ENCODE measurements around the gene RPL41. TPM values are rescaled to one million over a fixed set of nuclear protein-coding genes. Genes with fewer than 3 reads are reported as not detected.

RPL41 gene
- total RNA-seq, 1 donor from 2014 or later = 5,829 TPM

- H3K4me1 Mint-ChIP-seq = peaks cover 10% of the 10 kb centered on the region
- H3K27ac Mint-ChIP-seq = no peak overlapping the region
- intact Hi-C loops (cut with micrococcal nuclease) = no loop called here
- H3K4me3 Mint-ChIP-seq = no peak overlapping the region
- no peak for DNase-seq
- ATAC-seq (ENCODE audit: low read depth) = no peak
- H3K27me3 Mint-ChIP-seq = peaks cover 22% of the 10 kb centered on the region
- CTCF ChIA-PET = no interaction called here
- TF ChIP-seq, protein P1, sequence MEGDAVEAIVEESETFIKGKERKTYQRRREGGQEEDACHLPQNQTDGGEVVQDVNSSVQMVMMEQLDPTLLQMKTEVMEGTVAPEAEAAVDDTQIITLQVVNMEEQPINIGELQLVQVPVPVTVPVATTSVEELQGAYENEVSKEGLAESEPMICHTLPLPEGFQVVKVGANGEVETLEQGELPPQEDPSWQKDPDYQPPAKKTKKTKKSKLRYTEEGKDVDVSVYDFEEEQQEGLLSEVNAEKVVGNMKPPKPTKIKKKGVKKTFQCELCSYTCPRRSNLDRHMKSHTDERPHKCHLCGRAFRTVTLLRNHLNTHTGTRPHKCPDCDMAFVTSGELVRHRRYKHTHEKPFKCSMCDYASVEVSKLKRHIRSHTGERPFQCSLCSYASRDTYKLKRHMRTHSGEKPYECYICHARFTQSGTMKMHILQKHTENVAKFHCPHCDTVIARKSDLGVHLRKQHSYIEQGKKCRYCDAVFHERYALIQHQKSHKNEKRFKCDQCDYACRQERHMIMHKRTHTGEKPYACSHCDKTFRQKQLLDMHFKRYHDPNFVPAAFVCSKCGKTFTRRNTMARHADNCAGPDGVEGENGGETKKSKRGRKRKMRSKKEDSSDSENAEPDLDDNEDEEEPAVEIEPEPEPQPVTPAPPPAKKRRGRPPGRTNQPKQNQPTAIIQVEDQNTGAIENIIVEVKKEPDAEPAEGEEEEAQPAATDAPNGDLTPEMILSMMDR (IDR thresholded peaks at IDR 0.05) = no peak
- no peaks in the 10 kb centered on the region for H3K36me3 Mint-ChIP-seq (ENCODE audit: low read depth)
- H3K9me3 Mint-ChIP-seq = no peaks in the 10 kb centered on the region
- POLR2A ChIA-PET = no interaction called here
Observed at GRCh38 chr12:56082382-56082781, 34.1 kb upstream of the RPL41 start.

GRCh38 chr12:56082967-56083366 lies 33.5 kb upstream of the RPL41 start:
- intact Hi-C loops (cut with micrococcal nuclease) = no loop called here
- peaks cover 10% of the 10 kb centered on the region for H3K4me1 Mint-ChIP-seq
- ATAC-seq (ENCODE audit: low read depth) (no peak), DNase-seq (no peak)
- no peak overlapping the region for H3K27ac Mint-ChIP-seq
- POLR2A ChIA-PET = no interaction called here
- peaks cover 22% of the 10 kb centered on the region for H3K27me3 Mint-ChIP-seq
- H3K4me3 Mint-ChIP-seq = no peak overlapping the region
- H3K9me3 Mint-ChIP-seq = no peaks in the 10 kb centered on the region
- TF ChIP-seq, protein P1 (IDR thresholded peaks at IDR 0.05) = no peak
- CTCF ChIA-PET = no interaction called here
- H3K36me3 Mint-ChIP-seq (ENCODE audit: low read depth) = no peaks in the 10 kb centered on the region

DNA sequence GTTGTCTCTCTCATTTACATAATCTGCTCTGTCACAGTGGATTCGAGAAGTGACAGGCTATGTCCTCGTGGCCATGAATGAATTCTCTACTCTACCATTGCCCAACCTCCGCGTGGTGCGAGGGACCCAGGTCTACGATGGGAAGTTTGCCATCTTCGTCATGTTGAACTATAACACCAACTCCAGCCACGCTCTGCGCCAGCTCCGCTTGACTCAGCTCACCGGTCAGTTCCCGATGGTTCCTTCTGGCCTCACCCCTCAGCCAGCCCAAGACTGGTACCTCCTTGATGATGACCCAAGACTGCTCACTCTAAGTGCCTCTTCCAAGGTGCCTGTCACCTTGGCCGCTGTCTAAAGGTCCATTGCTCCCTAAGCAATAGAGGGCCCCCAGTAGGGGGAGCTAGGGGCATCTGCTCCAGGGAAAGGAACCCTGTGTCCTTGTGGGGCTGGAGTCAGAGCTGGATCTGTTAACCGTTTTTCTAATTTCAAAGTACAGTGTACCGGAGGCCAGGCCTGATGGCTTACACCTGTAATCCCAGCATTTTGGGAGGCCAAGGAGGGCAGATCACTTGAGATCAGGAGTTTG lies 31.4 kb upstream of the RPL41 start:
- peaks cover 18% of the 10 kb centered on the region for H3K27me3 Mint-ChIP-seq
- ATAC-seq (ENCODE audit: low read depth) = no peak
- ChIA-PET CTCF (interaction anchor here (0.6 kb wide), 1 partner anchor 14 kb away, joined by 3 read pairs; no protein-coding TSS in a partner anchor), POLR2A (interaction anchor here (1.6 kb wide), 1 partner anchor 19 kb away, joined by 5 read pairs; the partner anchor contains the start of gene PA2G4)
- TF ChIP-seq, protein P1 (IDR thresholded peaks at IDR 0.05) = no peak
- no peak for DNase-seq
- H3K27ac Mint-ChIP-seq = no peak overlapping the region
- H3K36me3 Mint-ChIP-seq (ENCODE audit: low read depth) = no peaks in the 10 kb centered on the region
- no peaks in the 10 kb centered on the region for H3K9me3 Mint-ChIP-seq
- no peak overlapping the region for H3K4me3 Mint-ChIP-seq
- intact Hi-C loops (cut with micrococcal nuclease) = no loop called here
- peaks cover 4% of the 10 kb centered on the region for H3K4me1 Mint-ChIP-seq

GRCh38 chr12:56086096-56086495 lies 30.3 kb upstream of the RPL41 start:
- no peaks in the 10 kb centered on the region for H3K4me1 Mint-ChIP-seq
- H3K36me3 Mint-ChIP-seq (ENCODE audit: low read depth) = no peaks in the 10 kb centered on the region
- ATAC-seq (ENCODE audit: low read depth) (no peak), DNase-seq (no peak)
- ChIA-PET POLR2A (interaction anchor here (0.5 to 1.6 kb wide), 3 partner anchors 18 to 1391 kb away, joined by 3 to 10 read pairs (median 5); partner anchors contain the start of gene PA2G4), CTCF (interaction anchor here (1.1 kb wide), 1 partner anchor 90 kb away, joined by 4 read pairs; no protein-coding TSS in a partner anchor)
- intact Hi-C loops (cut with micrococcal nuclease) = no loop called here
- TF ChIP-seq, protein P1 (IDR thresholded peaks at IDR 0.05) = no peak
- H3K27ac Mint-ChIP-seq = no peak overlapping the region
- no peak overlapping the region for H3K4me3 Mint-ChIP-seq
- no peaks in the 10 kb centered on the region for H3K9me3 Mint-ChIP-seq
- peaks cover 14% of the 10 kb centered on the region for H3K27me3 Mint-ChIP-seq

DNA sequence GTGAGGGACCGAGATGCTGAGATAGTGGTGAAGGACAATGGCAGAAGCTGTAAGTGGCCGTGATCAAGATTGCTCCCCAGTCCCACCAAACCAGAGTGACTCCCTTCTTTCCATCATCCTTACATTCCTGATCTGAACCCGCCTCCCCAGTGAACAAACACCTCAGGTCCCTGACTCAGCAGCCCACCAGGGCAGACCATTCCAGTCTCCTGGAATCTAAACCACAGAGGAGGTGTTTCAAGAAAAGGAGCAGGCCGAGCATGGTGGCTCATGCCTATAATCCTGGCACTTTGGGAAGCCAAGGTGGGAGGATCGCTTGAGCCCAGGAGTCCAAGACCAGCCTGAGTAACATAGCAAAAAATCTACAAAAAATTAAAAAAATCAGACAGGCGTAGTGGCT lies 29.8 kb upstream of the RPL41 start:
- Mint-ChIP-seq H3K4me1 (no peaks in the 10 kb centered on the region), H3K27me3 (peaks cover 11% of the 10 kb centered on the region), H3K4me3 (no peak overlapping the region), H3K27ac (no peak overlapping the region), H3K9me3 (no peaks in the 10 kb centered on the region), H3K36me3 (ENCODE audit: low read depth) (no peaks in the 10 kb centered on the region)
- ChIA-PET POLR2A (interaction anchor here (0.5 kb wide), 1 partner anchor 1391 kb away, joined by 3 read pairs; no protein-coding TSS in a partner anchor), CTCF (interaction anchor here (1.1 kb wide), 1 partner anchor 91 kb away, joined by 4 read pairs; no protein-coding TSS in a partner anchor)
- ATAC-seq (ENCODE audit: low read depth) (no peak), DNase-seq (no peak)
- intact Hi-C loops (cut with micrococcal nuclease) = no loop called here
- TF ChIP-seq, protein P1 (IDR thresholded peaks at IDR 0.05) = no peak

Data from activated B cell treated with CpG ODN at 0.5 μM for 24 hours (primary cell).